Bone marrow (tissue), 2 donors: ENCODE data around the gene RARA.

Experiments used
- DNase-seq, 2 donors: peaks; one replicate each; lab custom pipeline; 2025; lab: John Stamatoyannopoulos, UW

Gene RARA

DNA sequence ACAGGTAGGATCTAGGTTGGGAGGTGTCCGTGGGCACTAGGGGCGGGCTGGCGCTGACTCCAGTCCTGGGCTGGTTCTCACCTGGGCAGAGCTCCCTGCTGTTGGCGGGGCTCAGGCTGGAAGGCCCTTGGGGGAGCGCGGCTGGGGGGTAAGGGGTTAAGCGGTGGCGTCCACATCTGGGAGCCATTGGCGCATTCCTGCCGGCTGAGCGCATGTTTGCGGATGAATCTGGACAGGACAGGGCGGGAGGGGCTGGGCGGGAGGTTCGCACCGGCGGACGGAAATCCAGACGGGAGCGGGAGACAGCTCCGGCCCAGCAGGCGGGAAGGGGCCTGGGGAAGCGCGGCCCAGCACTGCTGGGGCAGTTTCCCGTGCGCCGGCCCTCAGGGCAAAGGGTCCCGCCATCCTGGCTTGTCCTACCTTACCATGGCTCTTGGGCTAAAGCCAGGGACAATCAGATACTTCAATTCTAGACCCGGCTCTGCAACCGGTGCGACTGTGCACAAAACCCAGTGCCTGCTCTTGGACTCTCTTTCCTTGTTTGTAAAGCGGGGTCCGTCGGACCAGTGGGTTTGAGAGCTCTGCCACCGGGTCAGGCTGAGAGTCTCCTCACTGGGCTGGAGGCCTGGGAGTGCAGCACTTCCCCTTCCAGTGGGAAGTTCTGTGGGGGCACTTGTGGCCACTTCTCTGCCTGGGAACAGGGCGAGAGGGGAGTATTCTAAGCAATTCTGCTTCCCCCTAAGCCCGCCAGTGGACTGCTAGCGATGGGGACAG is 7.8 kb downstream of the RARA start:
- DNase-seq: no peak

DNA sequence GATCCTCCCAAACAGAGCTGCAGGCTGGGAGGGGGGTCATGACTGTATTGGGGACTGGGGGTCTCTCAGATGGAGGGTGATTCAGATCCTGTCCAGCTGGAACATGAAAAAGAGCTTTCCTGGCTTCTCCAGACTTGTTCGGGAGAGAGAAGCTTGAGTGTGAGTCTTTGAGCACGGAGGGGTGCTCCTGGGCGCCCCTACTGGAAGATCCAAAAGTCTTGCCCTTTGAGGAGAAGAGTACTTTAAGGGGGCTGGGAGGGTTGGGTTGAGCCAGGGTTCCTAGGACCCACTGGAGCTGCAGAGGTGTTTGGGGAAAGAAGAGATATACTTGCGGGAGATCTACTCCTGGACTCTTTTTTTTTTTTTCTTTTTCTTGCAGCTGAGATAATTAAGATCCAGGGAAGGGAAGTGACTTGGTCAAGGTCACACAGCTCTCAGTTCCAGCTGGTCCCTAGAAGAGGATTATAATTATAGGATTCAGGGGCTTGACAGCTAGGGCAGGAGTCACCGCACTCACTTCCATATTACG is 8.4 kb downstream of the RARA start:
- no peak for DNase-seq

DNA sequence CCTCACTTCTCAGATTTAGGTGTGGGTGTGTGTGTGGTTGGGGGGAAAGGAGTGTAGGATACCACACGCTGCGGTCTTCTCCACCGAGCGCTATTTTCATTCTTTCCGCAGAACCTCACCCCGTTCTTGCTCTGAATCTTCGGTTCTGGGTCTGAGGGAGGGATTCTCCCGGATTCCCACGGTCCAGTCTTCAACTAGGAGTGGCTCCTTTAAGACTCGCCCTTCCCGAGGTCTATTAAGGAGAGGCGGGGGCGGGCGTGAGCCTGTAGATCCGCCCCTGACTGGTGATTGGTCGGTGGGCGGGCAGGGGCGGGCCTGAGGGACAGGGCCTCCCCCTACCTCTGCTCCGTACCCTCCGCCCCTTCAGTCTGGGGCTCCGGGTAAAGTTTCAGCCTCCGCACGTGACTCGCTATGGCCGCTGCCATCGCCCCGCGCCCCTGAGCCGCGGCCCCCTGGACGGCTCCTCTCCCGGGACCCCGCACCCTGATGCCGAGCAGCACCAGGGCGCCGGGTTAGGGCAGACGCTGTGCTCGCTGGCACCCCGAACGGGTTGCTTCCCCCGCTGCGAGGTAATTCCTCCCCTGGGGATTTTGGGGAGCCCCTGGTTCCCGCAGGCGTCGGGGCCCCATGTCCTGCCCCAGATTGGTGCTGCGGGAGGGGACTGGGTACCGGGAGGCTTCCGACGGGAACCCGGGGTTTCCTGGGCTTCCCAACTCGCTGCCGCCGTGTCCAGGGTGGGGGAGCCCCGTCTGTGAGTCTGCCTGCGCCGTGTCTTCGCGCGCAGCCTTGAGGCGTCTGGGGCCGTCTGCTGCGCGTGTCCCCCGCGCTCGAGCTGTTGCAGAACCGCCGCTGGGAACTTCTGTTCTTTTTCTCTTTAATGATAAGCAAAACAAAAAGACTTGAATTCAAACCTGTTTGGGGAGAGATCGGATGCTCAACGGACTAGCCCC is 9.2 kb downstream of the RARA start:
- peak; percentile 66 to 88 for DNase-seq

DNA sequence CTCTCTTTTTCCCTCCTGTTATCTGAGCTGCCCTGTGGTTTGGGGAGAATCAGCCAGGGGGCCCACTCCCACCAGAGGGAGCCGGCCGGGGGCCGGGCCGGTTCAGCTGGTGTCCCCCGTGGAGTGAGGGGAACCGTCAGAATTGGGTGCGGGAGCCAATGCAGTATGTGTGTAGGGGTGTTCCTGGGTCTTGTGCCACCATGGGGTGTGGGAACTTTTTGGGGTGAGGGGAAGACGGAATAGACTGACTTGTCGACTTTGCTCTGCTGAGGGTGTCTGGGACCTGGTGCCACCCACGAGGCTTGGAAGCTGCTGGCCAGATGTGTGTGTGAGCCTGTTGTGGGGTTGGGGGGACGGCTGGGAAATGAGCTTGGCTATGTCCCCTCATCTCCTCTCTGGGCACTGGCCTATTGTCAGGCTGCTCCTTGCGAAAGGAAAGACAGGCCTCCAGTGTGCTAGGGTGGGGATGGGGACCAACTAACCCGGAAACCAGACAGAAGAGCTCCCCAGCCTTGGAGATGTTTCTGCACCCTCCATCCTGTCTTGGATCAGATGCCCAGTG is 9.9 kb downstream of the RARA start:
- no peak for DNase-seq

DNA sequence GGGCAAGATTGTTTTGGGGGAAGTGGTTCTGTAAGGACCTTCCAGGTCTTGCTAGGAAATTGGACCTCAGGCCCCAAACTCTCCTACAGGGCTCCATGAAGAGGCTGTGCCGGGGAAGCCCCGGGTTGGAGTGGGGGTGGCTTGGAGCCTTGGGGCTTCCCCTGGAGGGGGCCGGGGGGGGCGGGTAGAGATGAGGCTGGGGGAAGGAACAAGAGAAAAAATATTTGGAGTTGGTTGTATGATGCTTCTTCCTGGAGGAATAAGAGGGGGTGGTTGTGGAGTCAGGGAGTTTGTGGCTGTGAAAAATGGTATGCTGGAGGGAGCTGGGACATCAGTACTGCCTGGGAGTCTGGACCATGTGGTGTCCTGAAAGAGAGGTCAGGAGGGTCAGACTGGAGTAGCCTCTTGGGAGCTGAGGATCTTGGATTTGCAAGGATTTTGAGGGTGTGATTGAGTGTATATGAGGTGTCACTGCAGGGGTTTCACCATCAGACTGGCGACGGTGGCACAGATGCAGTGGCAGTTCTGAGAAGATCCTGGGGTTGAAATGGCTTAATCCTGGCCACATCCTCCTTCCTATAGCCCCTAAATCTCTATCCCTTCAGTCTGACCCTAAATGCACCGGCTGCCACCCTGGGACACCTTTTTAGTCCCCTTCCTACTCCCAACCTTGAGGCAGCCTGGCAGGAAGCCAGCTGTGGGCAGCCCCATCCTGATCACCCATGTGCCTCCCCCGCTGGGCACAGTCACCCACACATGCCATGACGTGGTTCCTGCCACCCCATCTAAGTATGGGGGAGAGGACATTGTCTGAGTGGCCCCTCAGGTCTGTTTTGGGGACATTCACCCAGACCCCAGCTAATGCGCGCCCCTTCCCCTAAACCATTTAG is 10.9 kb downstream of the RARA start:
- DNase-seq: peak; percentile 33 to 36

DNA sequence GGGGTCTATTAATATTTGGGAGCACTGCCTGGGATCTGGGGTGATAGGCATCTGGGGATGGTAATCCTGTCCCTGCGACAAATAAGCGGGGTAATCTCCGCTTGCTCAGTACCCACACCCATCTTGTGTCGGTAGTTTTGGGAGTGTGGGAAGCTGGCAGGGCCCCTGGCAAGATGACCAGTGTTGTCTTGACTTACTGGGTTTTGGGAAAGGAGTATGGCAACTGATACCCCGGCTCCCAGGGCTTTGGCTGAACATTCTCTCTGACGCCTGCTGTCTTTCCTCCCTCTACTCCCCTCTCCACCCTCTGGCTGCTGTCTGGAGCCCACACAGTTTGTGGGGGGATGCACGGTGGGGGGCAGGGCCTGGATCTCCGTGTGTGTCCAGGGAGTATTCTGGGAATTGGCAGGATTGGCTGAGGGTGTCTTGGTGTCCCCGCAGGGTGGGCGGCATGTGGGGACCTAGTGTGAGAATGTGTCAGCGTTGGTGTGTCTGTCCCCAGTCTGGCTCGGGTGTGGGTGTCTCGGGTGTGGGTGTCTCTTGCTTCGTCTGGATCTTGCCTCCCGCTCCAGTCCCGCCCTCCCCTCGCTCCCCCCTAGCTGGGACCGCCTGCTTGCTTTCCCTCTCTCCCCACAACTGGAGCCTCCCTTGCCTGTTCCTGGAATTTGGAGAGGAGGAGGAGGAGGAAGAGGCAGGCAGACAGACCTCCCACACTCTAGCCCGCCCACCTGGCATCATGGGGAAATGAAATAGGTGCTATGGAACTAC is 12.0 kb downstream of the RARA start:
- DNase-seq: no peak

DNA sequence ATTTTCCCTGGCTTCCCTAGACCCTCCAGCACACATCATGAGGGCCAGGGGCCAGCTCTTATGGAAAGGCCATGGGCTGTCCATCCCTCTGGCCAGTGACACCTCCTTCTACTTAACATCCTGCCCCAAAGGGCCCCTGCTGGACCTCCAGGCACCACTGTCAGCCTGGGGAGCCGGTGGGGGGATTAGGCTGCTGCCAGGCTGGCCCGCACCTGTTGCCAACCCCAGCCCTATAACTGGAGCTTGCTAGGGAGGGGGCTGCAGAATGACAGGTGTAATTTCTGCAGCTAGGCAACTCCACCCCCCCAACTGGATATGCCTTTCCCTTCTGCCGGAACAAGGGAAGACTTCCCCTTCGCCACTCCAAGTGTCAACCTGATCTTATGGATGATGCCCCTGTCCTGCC is 12.5 kb downstream of the RARA start:
- DNase-seq: no peak

DNA sequence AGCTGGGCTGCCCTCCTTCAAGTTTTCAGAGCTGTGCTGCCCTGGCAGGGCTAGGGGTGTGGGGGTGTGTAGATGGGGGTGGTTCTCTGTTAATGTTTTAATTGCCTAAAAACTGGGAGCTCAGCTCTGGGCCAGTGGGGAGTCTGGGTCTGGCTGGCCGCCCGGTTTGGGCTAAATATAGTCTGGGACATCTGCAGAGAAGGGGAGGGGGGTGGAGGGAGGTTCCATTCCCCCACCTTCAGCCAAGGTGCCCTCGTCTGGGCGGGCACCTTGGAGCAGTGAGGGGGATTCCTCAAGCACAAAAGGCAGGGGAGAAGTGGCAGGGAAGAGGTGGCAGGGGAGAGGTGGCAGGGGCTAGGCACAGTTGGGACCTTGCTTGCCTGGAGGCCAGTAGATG is 13.0 kb downstream of the RARA start:
- DNase-seq: no peak

DNA sequence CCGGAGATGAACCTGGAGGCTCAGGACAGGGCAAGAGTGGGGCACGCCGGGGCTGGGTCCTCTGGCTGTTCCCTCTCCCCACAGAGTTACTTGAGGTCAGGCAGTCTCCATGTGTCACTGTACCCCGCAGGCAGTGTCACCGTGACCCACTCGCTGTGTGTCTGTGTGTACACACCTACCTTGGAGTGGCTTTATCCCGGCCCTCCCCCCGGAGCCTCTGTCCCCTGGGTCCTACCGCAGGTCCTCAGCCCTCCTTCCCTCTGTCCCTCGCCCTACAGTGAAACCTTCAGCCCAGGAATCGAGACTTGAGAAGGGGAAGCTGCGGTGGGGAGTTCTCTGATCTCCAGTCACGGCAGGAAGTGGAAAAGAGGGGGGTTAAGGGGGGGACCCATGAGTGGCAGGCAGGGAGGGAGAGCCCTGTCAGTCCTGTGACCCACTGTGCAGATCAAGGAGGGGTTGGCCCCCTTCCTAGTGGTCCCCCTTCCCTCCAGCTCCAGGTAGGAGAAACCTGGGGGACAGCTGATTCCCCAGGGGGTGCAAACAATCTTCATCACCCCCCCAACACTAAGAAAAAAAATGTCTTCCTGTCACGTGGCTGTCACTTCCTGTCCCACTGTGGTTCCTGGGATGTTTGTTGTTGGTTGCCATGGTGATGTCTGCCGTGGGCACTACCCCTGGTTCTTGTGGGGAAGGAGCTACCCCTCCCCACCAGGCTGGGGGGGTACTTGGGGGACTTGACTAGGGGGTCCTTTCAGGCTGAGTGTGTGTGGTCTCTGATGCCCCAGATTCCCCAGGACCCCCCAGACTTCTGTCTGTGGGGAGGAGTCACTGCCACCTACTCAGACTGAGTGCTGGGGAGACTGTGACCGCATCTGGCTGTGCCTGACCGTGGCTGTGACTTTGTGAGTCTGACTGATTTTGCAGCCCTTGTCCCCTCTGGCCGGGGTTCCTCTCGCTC is 13.7 kb downstream of the RARA start:
- DNase-seq: peak; percentile 96 to 99

DNA sequence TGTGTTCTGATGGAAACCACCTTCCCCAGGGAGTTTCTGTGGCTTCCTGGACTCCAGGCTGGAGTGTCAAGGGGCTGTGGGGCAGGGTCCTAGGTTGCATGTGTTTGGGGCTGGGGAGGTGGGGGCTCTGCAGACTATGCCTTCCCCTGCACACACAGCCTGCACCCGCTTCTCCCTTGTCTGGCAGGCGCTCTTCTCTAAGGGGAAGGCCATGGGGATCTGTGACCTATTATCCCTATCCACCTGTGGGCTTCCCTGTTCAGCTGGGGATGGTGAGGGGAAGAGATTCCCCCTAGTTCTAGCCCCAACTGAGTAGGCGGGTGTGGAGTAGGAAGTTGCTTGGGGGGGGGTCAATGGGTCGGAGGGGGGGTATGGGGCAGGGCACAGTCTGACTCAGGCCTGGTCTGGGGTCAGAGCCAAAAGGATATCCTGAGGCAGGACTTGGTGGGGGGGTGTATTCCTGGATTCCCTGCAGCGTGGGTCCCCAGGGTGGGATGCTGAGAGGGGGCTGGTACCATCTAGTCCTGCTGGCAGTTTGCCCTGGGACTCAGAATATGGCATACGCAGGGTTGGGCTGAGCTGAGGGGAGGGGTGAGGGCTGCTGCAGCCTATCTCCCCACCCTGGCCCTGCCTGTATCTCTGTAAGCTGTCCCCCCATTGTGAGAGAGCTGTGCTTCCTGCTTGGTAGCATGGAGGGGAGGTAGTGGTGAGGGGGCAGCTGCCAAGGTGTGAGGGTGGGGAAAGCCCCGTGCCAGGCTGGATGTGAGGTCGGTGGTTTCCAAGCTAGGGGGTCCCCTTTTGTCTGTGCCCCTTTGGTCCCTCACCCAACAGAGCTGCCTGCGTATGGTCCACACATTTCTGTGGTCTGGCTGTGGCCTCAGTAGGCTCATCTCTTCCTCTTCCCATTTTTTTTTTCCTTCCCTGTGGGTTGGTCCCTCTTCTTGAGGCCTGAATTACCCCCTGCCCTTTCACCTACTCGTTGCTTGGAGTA is 14.7 kb downstream of the RARA start:
- peak in 1 of 2 donors; percentile 62 for DNase-seq

DNA sequence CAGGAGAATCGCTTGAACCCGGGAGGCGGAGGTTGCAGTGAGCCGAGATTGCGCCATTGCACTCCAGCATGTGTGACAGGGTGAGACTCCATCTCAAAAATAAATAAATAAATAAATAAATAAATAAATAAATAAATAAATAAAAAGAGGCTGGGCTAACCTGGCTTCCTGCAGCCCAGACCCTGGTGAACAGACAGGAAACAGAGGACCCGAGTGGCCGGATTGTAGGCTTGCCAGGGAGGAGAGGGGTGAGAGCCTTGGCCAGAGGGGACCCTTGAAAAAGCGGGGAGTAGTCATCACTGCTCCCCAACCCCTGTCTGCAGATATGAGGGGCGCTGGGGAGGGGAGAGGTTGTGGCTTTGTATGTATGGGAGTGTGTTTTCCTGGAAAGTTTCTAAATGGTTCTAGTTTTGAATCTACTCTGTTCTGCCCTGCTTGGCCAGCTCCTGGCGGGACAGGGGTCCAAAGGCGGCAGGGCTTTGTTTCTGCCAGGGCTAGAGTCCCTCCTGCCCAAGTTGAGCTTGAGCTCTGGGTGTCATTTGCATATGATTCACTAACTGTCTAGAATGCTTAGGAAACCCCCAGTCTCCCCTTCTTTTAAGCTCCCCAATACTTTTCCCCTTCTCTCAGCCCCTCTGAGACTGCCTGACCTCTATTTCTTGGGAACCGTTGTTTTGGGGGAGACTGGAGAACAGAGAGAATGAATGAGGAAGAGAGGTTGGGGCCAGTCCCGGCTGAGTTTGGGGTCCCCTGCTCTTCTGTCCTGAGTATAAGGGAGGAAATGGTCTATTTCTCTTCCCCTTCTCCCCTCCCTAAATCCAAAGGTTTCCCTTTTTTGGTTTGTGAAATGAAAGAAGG is 16.4 kb downstream of the RARA start:
- DNase-seq: peak in 1 of 2 donors; percentile 34

DNA sequence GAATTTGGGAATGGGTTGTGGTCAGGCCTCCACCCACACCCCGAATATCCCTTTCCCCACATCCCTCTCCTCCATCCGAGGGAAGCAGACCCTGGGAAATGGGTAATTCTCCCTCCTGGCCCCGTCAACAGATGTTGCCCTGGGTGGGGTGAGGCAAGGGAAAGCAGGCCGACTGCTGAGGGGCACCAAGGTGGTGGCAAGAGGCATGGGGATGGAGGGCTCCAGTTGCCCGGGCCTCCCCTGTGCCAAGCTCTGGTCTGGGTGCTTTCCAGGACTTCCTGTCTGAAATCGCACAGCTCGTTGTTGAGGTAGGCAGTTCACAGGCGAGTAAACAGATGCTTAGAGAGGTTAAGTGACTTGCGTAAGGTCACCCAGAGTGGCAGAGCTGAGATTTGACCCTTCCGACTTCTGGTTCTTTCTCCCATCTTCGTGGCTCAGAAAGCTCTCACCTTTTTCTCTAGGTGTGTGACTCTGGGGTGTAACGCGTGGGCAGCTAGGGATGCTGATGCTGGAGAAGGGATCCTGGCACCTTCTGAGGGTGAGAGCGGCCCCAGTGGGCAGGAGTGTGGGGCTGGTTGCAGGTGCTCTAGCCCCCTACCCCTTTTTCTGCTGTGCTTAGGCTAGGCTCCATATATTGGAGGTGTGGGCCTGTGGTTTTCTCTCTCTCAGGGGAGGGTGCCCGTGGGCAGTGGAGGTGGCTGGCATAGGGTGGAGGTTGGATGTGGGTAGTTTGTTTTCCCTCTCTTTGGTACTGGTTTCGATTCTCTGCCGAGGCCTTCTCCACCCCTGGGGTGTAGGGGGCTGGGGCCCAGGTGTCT is 17.2 kb downstream of the RARA start:
- no peak for DNase-seq

DNA sequence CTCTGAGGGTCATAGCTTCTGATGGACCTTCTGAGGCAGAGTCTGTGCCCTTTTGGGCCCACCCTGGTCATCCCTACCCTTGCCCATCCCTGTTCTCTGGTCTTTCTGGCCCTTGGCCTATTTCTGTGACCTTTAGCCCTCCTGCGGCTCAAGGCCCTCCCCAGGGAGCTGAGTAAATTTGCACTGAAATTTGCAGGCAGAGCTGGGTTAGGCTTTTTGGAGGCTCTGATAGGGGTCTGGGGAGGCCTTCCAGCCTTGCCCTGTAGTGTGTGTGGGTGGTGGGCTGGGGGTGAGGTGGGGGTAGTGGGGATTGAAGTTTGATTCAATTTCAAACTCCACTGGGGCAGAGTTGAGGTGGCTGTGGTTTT is 17.8 kb downstream of the RARA start:
- DNase-seq: no peak

DNA sequence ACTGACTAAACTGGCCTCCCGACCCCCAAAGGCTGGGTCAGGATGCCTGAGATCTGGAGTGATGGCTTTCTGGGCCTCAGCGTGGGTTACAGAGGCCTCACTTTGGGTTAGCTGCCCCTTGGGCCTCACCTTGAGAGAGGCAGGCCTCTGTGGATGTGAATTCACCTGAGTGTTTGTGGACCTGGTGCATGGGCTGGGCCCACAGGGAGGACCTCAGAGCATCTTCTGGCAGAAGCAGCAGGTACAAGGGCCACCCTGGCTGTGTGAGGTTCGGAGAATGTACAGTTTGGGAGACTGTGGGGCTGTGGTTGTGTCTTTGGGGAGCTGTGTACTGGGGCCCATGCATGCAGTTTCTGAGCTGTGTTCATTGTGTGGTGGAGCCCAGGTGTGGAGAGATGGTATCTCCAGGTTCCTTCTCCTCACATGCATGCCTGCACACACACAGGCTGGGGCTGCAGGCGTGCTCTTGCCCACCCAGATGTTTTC is 18.3 kb downstream of the RARA start:
- DNase-seq: no peak

DNA sequence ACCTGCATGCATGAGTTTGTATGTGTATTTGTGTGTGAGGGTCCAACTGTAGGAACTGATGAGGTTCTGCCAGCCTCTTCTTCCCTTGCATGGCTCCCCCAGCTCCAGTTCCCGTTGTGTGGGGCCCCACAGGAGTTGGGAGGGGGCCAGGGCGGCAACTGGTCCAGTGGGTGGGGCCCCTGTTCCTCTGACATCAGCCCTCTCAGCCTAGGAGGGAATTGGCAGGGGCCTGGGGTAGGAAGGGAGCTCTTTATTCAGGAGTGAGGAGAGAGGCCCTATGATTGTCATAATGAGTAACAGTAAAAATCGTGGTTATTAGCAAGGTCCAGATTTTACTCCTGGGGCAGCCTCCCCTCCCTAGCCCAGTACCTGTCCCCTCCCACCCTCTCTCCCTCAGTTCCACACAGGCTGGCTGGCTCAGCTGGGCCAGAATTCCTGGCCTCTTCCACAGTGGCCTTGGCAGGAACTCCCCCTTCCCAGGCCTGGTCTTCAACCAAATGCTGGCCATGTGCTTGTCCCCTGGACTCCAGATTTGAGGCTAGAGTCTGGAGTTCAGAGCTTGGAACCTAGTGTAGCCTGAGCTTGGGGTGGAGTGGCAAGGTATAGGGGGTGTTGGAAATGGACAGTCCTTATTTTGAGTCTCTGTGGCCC is 18.9 kb downstream of the RARA start:
- no peak for DNase-seq

DNA sequence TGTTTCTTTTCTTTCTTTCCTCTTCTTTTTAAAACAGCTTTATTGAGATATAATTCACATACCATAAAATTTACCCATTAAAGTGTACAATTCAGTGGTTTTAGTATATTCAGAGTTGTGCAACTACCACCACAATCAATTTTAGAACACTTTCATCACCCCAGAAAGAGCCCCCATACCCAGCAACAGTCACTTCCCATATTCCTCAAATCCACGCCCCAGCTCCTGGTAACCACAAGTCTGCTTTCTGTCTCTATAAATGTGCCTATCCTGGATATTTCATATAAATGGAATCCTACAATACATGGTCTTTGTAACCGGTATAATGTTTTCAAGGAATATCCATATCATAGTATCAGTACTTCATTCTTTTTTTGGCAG is 19.4 kb downstream of the RARA start:
- DNase-seq: no peak
